GM12891 (cell line): ENCODE measurements around the gene MDN1.

Experiments
- DNase-seq: peaks from one replicate; pipeline ENCODE4 v3.0.0; 2011; ENCODE audit warnings: low spot score; ENCODE audit not compliant: insufficient read length
- FAIRE-seq: peaks from 2 replicates; lab custom pipeline; 2011; peaks lifted over from hg19 to GRCh38; lab: Jason Lieb, UNC
- POLR2A ChIP-seq: IDR thresholded peaks from 2 replicates; pipeline ENCODE4 v1.6.1; 2011; ENCODE audit warnings: low read depth, low read length, control low read depth
- POU2F2 ChIP-seq: IDR thresholded peaks from 2 replicates; pipeline ENCODE4 v1.6.1; 2011; ENCODE audit warnings: low read depth, mild to moderate bottlenecking, control low read depth, low read length, moderate library complexity
- SPI1 ChIP-seq: IDR thresholded peaks from 2 replicates; pipeline ENCODE4 v1.6.1; 2011; ENCODE audit warnings: low read depth, low read length, control low read depth

The MDN1 gene

GRCh38 chr6:89597372-89597771, 222.2 kb downstream of the MDN1 start:
- no peak for DNase-seq
- no peak for TF ChIP-seq POLR2A
- TF ChIP-seq SPI1, result peak; percentile 72
- FAIRE-seq, result peak; percentile 59

DNA sequence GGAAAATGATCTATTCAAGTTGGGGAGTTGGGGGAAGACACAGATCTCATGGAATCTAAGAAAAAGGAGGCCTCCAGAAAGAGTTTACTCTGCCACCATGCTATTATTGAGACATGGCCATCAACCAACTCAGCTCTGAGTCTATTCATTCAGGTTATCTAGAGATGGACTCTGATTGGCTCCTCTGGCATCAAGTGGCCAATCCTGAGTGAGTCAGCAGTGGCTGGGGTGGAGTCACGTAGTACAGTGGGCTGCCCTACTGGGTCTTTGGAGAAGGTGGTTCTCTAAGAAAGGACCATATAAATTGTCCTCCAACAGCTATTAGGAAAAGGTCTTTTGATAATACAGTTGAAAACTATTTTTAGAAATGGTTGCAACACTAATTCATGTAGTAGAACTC, 223.1 kb downstream of the MDN1 start:
- no peak for DNase-seq
- no peak for FAIRE-seq
- no peak for TF ChIP-seq POLR2A

GRCh38 chr6:89596056-89596455, 223.5 kb downstream of the MDN1 start:
- peak; percentile 27 for DNase-seq
- FAIRE-seq, result peak; percentile 90
- peak; percentile 96 for TF ChIP-seq SPI1
- no peak for TF ChIP-seq POU2F2
